Measurements from ENCODE around the gene HAPLN3. TPM values are rescaled to one million over a fixed set of nuclear protein-coding genes. Genes with fewer than 3 reads are reported as not detected.

Gene HAPLN3
- total RNA-seq, 2 donors from 2014 or later = 1.9 to 3.6 TPM

GRCh38 chr15:88835119-88835518 is 60.2 kb downstream of the HAPLN3 start:
- no peak for DNase-seq
- no peak overlapping the region for H3K4me3 ChIP-seq
- H3K27me3 ChIP-seq = no peaks in the 10 kb centered on the region
- H3K36me3 ChIP-seq = no peaks in the 10 kb centered on the region
- no peak overlapping the region for H3K27ac ChIP-seq
- no peaks in the 10 kb centered on the region for H3K4me1 ChIP-seq
- intact Hi-C loops (cut with DNase I) = loop anchor here (10.0 kb wide), 2 partner anchors 210 to 360 kb away; partner anchors contain the start of gene AEN
- no peak for TF ChIP-seq CTCF (IDR thresholded peaks at IDR 0.05)
- H3K9ac ChIP-seq (ENCODE audit: low read depth in 2 of 2, low read length in 2 of 2) = no peak overlapping the region
- H3K9me3 ChIP-seq = no peaks in the 10 kb centered on the region

GRCh38 chr15:88834211-88834812 is 61.0 kb downstream of the HAPLN3 start:
- Histone ChIP-seq H3K9ac (ENCODE audit: low read depth in 2 of 2, low read length in 2 of 2) (no peak overlapping the region), H3K9me3 (no peaks in the 10 kb centered on the region), H3K4me1 (no peaks in the 10 kb centered on the region), H3K4me3 (no peak overlapping the region), H3K27ac (no peak overlapping the region), H3K36me3 (no peaks in the 10 kb centered on the region), H3K27me3 (no peaks in the 10 kb centered on the region)
- TF ChIP-seq CTCF (IDR thresholded peaks at IDR 0.05) = peak; percentile 20
- intact Hi-C loops (cut with DNase I) = loop anchor here (5.0 to 10.0 kb wide), 3 partner anchors 177 to 360 kb away; partner anchors contain the start of gene AEN
- peak; percentile 22 for DNase-seq

GRCh38 chr15:88833731-88834100 is 61.6 kb downstream of the HAPLN3 start:
- H3K36me3 ChIP-seq = no peaks in the 10 kb centered on the region
- no peak for DNase-seq
- no peak overlapping the region for H3K27ac ChIP-seq
- no peaks in the 10 kb centered on the region for H3K9me3 ChIP-seq
- no peak overlapping the region for H3K9ac ChIP-seq (ENCODE audit: low read depth in 2 of 2, low read length in 2 of 2)
- TF ChIP-seq CTCF (IDR thresholded peaks at IDR 0.05) = no peak
- intact Hi-C loops (cut with DNase I) = loop anchor here (5.0 to 10.0 kb wide), 3 partner anchors 176 to 359 kb away; partner anchors contain the start of gene AEN
- no peaks in the 10 kb centered on the region for H3K27me3 ChIP-seq
- H3K4me3 ChIP-seq = no peak overlapping the region
- H3K4me1 ChIP-seq = no peaks in the 10 kb centered on the region

- H3K4me3 ChIP-seq = no peak overlapping the region
- no peak for DNase-seq
- no peaks in the 10 kb centered on the region for H3K36me3 ChIP-seq
- H3K27ac ChIP-seq = no peak overlapping the region
- no peaks in the 10 kb centered on the region for H3K27me3 ChIP-seq
- no peaks in the 10 kb centered on the region for H3K9me3 ChIP-seq
- H3K4me1 ChIP-seq = no peaks in the 10 kb centered on the region
- TF ChIP-seq CTCF (IDR thresholded peaks at IDR 0.05) = no peak
- intact Hi-C loops (cut with DNase I) = loop anchor here (5.0 to 10.0 kb wide), 3 partner anchors 176 to 358 kb away; partner anchors contain the start of gene AEN
- no peak overlapping the region for H3K9ac ChIP-seq (ENCODE audit: low read depth in 2 of 2, low read length in 2 of 2)
Observed at GRCh38 chr15:88832820-88833730, 62.3 kb downstream of the HAPLN3 start.

- Histone ChIP-seq H3K4me1 (no peaks in the 10 kb centered on the region), H3K27me3 (no peaks in the 10 kb centered on the region), H3K27ac (no peak overlapping the region), H3K4me3 (no peak overlapping the region), H3K9me3 (no peaks in the 10 kb centered on the region), H3K36me3 (no peaks in the 10 kb centered on the region), H3K9ac (ENCODE audit: low read depth in 2 of 2, low read length in 2 of 2) (no peak overlapping the region)
- no peak for TF ChIP-seq CTCF (IDR thresholded peaks at IDR 0.05)
- intact Hi-C loops (cut with DNase I) = loop anchor here (5.0 to 10.0 kb wide), 3 partner anchors 173 to 355 kb away; partner anchors contain the start of gene AEN
- no peak for DNase-seq
Observed at GRCh38 chr15:88830016-88830415, 65.3 kb downstream of the HAPLN3 start.
